HG03575 (cell line): ENCODE measurements around the gene RTN4R.

Source experiments
- ATAC-seq: cut with Tn5 transposase; IDR thresholded peaks from one replicate; pipeline ENCODE4 v1.9.1; 2021; ENCODE audit not compliant: unreplicated experiment, insufficient number of reproducible peaks, low FRiP score; ENCODE audit errors: extremely low read depth

The RTN4R gene

GRCh38 chr22:20246368-20247009 is 21.6 kb downstream of the RTN4R start:
- ATAC-seq: no peak

GRCh38 chr22:20245577-20246367 is 22.3 kb downstream of the RTN4R start:
- ATAC-seq: no peak

- ATAC-seq: no peak
Measured at GRCh38 chr22:20244691-20245576, 23.2 kb downstream of the RTN4R start.

GRCh38 chr22:20244250-20244648 is 23.9 kb downstream of the RTN4R start:
- ATAC-seq: no peak

- no peak for ATAC-seq
Measured at GRCh38 chr22:20243537-20244249, 24.4 kb downstream of the RTN4R start.

GRCh38 chr22:20243176-20243536 is 25.0 kb downstream of the RTN4R start:
- ATAC-seq: no peak

- no peak for ATAC-seq
Measured at GRCh38 chr22:20242393-20243175, 25.5 kb downstream of the RTN4R start.

- ATAC-seq: no peak
Measured at GRCh38 chr22:20241579-20242392, 26.3 kb downstream of the RTN4R start.

- ATAC-seq: no peak
Measured at GRCh38 chr22:20240900-20241299, 27.2 kb downstream of the RTN4R start.

- ATAC-seq: no peak
Measured at GRCh38 chr22:20240447-20240764, 27.7 kb downstream of the RTN4R start.

GRCh38 chr22:20239676-20240446 is 28.3 kb downstream of the RTN4R start:
- ATAC-seq: no peak

- no peak for ATAC-seq
Measured at GRCh38 chr22:20238901-20239675, 29.0 kb downstream of the RTN4R start.

GRCh38 chr22:20238536-20238900 is 29.6 kb downstream of the RTN4R start:
- no peak for ATAC-seq

- no peak for ATAC-seq
Measured at GRCh38 chr22:20237480-20238440, 30.4 kb downstream of the RTN4R start.

- ATAC-seq: no peak
Measured at GRCh38 chr22:20236052-20236717, 31.9 kb downstream of the RTN4R start.
